Gastroesophageal sphincter (tissue), 3 donors: ENCODE results near the gene SLC44A1.

ENCODE experiments used
- CTCF ChIP-seq, 4 experiments: fragments of 200-600 bp in 2 of 4; fragments of 450-650 bp in 2 of 4; sonication (generic) in 1 of 4; IDR thresholded peaks; one replicate each; pipeline ENCODE4 v1.5.1; 2017 to 2019; ENCODE audit warnings: antibody characterized with exemption in 4 of 4, mild to moderate bottlenecking in 2 of 4, moderate library complexity in 2 of 4
- EP300 ChIP-seq: sonication (generic); formaldehyde crosslinking; IDR thresholded peaks from one replicate; pipeline ENCODE4 v1.6.1; 2017; ENCODE audit warnings: antibody characterized with exemption, mild to moderate bottlenecking
- POLR2A ChIP-seq, 2 donors: fragments of 450-650 bp; IDR thresholded peaks; one replicate each; pipeline ENCODE4 v1.6.1; 2017; ENCODE audit warnings: antibody characterized with exemption in 2 of 2, mild to moderate bottlenecking in 2 of 2, moderate library complexity in 1 of 2
- POLR2AphosphoS5 ChIP-seq: sonication (generic); formaldehyde crosslinking; IDR thresholded peaks from one replicate; pipeline ENCODE4 v1.6.1; 2017; ENCODE audit warnings: antibody characterized with exemption

GRCh38 chr9:105484226-105484625 lies 239.8 kb downstream of the SLC44A1 start:
- TF ChIP-seq CTCF (IDR thresholded peaks at IDR 0.05) = no peak
- TF ChIP-seq POLR2A (IDR thresholded peaks at IDR 0.05) = no peak
- no peak for TF ChIP-seq POLR2AphosphoS5
- TF ChIP-seq EP300 = no peak
